ENCODE data around the gene TIA1.
"Not testable (repeated sequence)": the region's sequence is repeated elsewhere in the genome, so short reads cannot be mapped to it uniquely, and the experiment has no call there.

Gene TIA1

DNA sequence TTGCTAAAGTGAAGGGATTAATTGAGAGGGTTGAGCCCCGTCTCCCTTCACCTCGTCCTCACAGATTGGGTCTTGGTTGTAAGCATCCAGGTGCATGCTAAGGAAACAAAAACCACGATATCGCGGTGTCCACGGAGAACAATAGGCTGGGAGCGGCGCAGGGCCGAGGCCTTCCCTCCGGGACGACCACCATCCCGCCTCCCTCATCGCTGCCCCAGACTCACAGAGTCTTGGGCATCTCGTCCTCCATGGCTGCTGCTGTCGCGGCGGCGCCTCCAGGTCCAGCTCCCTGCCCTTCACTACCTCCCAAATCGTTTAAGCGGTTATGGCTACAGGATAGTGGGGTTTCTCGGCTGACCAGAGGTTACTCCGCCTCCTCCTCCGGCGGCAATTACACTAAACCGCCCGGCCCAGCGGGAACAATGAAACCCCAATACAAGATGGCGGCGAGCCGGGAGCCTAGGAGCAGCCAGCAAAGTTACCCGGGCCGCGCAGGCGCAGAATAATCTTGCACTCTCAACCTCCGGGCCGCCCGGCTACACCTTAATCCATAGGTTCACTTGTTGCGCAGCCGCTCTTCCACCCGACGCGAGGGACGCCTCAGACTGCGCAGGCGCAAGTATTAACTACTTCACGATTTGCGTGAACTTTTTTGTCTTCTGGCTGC lies at the start of gene TIA1:
Gene TIA1 (minus strand): TSS at position 448 of the 667 bp plus-strand sequence. CDS start 198 bp downstream, at position 250.
- DNase-seq: peak; percentile 98

GRCh38 chr2:70297828-70298227 lies 49.4 kb upstream of the TIA1 start:
- DNase-seq: not testable (repeated sequence)

DNA sequence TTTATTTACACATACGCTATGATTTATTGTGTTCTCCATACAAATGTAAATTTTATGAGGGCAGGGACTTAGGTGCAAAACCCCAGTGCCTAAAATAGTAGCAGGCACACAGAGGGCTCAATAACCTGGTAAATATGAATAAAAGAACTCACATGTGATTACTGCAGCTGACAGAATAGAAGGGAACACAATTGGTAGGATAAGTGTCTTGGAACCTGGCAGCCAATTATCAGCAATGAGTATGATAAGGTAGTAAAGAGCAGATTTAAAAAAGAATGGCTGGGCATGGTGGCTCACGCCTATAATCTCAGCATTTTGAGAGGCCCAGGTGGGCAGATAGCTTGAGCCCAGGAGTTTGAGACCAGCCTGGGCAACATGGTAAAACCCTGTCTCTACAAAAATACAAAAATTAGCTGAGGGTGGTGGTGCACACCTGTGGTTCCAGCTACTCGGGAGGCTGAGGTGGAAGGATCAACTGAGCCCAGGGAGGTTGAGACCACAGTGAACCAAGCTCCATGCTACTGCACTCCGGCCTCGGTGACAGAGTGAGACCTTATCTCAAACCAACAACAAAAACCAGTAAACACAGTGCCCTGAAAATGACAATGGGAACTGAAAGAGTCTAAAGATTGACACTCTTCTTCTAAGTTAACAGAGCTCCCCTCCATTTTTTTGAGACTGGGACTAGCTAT lies 35.2 kb upstream of the TIA1 start:
- DNase-seq: no peak

- DNase-seq: no peak
Observed at GRCh38 chr2:70282439-70282838, 34.0 kb upstream of the TIA1 start.

DNA sequence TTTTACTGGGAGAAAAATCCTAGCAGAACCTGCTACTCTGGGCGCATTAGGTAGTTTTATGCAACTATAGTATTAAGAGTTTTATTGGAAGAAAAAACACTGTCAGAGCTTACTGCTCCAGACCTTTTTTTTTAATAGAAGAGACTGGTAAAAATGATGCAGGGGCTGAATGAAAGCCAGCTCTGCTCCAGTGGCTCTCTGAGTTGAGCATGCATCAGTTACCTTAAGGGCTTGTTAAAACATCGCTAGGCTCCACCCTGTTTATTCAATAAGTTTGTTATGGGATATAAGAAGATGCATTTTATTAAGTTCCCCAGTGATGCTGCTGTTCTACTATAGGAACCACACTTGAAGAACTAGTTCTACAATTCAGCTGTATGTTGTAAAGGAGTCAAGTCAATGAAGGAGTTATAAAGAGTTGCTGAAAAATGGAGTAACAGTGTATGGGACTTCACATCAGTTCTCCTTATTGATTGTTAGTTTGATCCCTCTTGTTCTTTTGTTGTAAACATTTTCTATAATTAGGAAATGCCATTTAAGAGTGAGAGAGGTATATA lies 31.9 kb upstream of the TIA1 start:
- DNase-seq: no peak

GRCh38 chr2:70270323-70270722 lies 21.9 kb upstream of the TIA1 start:
- DNase-seq: no peak

DNA sequence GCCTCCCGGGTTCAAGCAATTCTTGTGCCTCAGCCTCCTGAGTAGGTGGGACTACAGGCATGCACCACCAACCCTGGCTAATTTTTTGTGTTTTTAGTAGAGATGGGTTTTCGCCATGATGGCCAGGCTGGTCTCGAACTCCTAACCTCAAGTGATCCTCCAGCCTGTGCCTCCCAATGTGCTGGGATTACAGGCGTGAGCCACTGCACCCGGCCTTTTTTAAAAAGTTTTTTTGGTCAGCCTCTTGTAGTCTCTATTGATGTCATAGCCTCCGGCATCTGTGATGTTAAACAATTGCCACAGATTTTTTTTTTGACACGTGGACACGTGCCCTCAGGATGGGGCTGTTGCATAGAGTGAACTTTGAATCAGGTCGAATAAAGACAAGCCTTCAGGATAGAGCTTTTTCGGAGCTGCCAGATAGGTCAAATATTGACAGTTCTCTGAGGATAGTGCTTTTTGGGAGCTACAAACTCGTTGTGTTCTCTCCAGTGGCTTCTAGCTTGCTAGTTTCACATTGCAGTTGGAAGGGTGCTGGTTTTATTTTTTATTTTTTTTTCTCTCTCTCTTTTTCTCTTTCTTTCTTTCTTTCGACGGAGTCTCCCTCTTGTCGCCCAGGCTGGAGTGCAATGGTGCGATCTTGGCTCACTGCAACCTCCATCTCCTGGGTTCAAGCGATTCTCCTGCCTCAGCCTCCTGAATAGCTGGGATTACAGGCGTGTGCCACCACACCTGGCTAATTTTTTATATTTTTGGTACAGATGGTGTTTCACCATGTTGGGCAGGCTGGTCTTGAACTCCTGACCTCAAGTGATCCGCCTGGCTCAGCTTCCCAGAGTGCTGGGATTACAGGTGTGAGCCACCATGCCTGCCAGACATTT lies 21.2 kb upstream of the TIA1 start:
- DNase-seq: not testable (repeated sequence)

- not testable (repeated sequence) for DNase-seq
Observed at GRCh38 chr2:70266925-70267324, 18.5 kb upstream of the TIA1 start.

GRCh38 chr2:70261501-70261900 lies 13.1 kb upstream of the TIA1 start:
- DNase-seq: no peak

DNA sequence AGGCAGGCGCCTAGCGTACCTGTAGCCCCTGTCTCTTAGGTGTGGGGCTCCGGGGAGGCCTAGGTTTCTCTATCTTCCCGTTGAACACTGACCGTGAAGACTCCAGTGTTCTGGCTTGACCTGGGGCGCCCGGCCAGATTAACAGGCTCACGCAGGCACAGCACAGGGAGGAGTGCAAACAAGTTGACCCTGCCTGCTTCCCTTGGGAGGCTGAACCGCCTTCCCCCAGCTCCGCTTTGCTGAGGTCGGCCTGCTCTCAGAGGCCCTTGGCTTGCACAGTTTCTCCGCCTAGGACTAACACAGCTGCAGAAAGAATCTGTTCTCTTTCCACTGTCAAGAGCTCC lies 10.1 kb upstream of the TIA1 start:
- no peak for DNase-seq

- DNase-seq: no peak
Observed at GRCh38 chr2:70255637-70256314, 7.3 kb upstream of the TIA1 start.

- DNase-seq: no peak
Observed at GRCh38 chr2:70250434-70250833, 2.0 kb upstream of the TIA1 start.

DNA sequence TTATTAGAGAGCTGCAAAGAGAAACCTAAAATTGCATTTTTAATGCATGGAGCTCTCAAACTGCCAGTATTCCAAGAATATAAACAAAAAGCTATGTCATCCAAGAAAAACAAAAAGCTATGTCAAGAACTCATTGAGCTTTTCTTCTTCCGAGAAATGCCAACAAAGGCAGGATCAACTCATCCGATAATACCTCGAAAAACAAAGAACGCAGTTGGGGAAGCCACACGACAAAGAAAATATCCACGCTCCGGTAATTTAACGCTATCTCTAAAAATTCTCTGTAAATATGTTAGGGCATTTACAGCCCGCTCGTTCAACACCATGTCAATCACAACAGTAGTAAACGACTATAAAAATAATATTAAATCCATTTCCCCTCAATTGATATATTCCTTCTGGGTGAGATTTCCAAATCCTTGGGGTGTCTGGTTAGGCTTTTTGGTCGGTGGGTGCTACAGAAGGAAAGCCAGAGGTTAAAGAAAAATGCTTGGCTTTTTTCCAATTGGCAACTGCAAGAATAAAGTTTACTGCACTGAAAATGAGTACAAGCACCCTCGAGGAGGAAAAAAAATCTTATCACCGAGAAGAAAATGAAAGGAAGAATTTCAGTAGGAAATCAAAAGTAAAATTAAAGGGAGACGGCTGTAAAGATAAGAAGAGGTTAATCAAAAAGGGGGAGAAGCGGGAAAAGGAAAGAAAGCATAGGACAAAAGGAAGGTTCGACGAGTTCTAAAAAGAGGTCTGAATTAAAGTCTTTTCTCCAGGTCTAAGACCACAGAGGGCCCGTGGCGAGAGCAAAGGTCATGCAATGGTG lies 856 bp downstream of the TIA1 start:
- no peak for DNase-seq

DNA sequence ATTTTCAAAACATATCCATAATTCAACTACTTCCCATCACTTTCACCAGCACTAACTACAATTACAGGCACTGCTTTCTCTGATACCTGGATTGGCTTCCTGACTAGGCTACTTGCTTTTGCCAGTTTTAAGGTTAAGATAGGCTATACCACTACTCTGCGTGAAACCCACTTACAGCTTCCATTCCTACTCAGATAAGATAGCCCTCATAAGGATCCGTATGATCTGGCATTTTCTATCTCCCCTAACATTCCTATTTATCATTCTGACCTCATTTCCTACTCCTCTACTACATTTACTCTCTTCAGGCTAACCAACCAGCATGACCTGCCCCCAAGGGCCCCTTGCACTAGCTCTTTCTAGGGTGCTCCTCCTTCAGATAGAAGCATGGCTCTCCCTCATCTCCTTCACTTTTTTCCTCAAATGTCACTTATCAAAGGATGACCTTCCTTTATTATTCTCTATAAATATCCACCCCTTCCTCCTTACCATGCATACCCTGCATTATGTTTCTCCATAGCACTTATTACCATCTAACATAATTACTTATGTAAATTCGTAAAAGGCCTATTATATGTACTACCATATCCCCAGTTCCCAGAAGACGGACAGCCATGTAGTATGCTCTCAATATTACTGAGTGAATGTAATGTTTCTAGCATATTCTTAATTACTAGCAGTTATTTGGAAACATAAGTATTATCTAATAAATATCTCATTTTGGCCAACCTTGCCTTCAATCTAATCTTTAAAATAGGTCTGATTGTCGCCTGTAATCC lies 4.4 kb downstream of the TIA1 start:
- no peak for DNase-seq

GRCh38 chr2:70242552-70242951 lies 5.9 kb downstream of the TIA1 start:
- no peak for DNase-seq

- no peak for DNase-seq
Observed at GRCh38 chr2:70241340-70241739, 7.1 kb downstream of the TIA1 start.

DNA sequence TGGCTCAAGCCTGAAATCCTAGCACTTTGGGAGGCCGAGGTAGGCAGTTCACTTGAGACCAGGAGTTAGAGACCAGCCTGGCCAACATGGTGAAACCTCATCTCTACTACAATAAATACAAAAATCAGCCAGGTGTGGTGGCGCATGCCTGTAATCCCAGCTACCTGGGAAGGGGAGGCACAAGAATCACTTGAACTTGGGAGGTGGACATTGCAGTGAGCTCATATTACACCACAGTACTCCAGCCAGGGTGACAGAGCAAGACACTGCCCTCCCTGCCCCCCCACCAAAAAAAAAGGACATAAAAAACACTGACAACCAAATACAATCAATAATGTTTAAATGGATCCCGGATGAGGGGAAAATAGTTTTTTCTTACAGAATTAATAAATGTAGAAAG lies 7.8 kb downstream of the TIA1 start:
- DNase-seq: no peak

DNA sequence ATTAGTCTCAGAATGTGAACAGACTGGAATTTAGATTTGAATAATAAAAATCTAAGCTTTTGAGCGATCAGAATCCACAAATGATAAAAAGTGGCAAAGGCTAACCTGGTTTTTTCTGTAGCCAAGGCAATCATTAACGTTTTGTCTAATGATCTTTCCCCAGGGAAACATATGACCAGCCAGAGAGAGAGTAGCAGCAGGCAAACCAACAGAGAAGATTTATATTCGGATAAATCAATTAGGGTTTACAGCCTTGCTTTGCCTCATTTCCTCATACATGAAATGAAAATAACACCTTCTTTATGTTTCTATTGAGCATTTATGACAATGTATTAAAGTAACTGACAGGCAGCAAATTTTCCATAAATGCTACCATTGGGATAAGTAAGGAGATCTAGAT lies 14.5 kb downstream of the TIA1 start:
- DNase-seq: no peak

GRCh38 chr2:70226781-70227180 lies 21.6 kb downstream of the TIA1 start:
- DNase-seq: no peak

DNA sequence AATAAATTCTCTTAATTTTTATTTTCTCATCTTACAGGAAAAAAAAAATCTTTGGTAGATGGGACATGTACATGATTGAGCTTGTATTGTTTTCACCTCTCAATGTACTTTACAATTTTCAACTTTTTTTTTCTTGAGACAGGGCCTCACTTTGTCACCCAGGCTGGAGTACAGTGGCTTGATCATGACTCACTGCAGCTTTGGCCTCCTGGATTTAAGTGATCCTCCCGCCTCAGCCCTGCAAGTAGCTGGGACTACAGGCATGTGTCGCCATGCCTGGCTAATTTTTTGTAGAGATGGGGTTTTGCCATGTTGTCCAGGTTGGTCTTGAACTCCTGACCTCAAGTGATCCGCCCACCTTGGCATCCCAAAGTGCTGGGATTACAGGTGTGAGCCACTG lies 25.1 kb downstream of the TIA1 start:
- DNase-seq: not testable (repeated sequence)

GRCh38 chr2:70214953-70215549 lies 33.4 kb downstream of the TIA1 start:
- no peak for DNase-seq
